Measurements from ENCODE around the gene SERPINA10.
"Not testable (repeated sequence)": the region's sequence is repeated elsewhere in the genome, so short reads cannot be mapped to it uniquely, and the experiment has no call there.

- TF ChIP-seq, protein P1, sequence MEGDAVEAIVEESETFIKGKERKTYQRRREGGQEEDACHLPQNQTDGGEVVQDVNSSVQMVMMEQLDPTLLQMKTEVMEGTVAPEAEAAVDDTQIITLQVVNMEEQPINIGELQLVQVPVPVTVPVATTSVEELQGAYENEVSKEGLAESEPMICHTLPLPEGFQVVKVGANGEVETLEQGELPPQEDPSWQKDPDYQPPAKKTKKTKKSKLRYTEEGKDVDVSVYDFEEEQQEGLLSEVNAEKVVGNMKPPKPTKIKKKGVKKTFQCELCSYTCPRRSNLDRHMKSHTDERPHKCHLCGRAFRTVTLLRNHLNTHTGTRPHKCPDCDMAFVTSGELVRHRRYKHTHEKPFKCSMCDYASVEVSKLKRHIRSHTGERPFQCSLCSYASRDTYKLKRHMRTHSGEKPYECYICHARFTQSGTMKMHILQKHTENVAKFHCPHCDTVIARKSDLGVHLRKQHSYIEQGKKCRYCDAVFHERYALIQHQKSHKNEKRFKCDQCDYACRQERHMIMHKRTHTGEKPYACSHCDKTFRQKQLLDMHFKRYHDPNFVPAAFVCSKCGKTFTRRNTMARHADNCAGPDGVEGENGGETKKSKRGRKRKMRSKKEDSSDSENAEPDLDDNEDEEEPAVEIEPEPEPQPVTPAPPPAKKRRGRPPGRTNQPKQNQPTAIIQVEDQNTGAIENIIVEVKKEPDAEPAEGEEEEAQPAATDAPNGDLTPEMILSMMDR (IDR thresholded peaks at IDR 0.05), result not testable (repeated sequence)
- not testable (repeated sequence) for TF ChIP-seq POLR2AphosphoS5, POLR2A, EP300 (IDR thresholded peaks at IDR 0.05)
Observed at GRCh38 chr14:94276898-94277561, 16.0 kb downstream of the SERPINA10 start.
